Myocyte (in vitro differentiated cells): Measurements from ENCODE around the gene MARCO. TPM values are rescaled to one million over a fixed set of nuclear protein-coding genes. Genes with fewer than 3 reads are reported as not detected.

Experiments used
- DNase-seq: peaks from one replicate; pipeline ENCODE4 v3.0.0-alpha.2; 2012; ENCODE audit warnings: low read depth
- polyA plus RNA-seq: library from polyadenylated mRNA; unstranded; fragments of >200 nt; gene quantifications from one replicate; pipeline ENCODE4 v1.2.1, GENCODE V29; 2012; ENCODE audit warnings: missing spikeins
- total RNA-seq: library from RNA; depleted of rRNA; stranded (reverse); fragments of >200 nt; gene quantifications from 2 replicates; pipeline ENCODE4 v1.2.3, GENCODE V29; 2014

MARCO gene, protein sequence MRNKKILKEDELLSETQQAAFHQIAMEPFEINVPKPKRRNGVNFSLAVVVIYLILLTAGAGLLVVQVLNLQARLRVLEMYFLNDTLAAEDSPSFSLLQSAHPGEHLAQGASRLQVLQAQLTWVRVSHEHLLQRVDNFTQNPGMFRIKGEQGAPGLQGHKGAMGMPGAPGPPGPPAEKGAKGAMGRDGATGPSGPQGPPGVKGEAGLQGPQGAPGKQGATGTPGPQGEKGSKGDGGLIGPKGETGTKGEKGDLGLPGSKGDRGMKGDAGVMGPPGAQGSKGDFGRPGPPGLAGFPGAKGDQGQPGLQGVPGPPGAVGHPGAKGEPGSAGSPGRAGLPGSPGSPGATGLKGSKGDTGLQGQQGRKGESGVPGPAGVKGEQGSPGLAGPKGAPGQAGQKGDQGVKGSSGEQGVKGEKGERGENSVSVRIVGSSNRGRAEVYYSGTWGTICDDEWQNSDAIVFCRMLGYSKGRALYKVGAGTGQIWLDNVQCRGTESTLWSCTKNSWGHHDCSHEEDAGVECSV
- not detected in 2 replicates for total RNA-seq
- not detected for polyA plus RNA-seq

DNA sequence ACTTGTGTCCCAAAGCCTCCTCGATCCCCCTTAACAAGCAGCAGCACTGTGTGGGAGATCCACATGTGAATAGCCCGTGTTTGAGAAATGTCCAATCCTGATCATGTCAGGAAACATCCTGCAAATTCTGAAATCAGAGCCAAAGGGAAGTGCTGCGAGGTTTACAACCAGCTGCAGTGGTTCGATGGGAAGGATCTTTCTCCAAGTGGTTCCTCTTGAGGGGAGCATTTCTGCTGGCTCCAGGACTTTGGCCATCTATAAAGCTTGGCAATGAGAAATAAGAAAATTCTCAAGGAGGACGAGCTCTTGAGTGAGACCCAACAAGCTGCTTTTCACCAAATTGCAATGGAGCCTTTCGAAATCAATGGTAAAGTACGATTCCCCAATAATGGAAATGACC is at the start of gene MARCO:
TSS of gene MARCO (plus strand) at position 164 of the 400 bp plus-strand sequence. CDS start at position 271, 107 bp downstream.
- no peak for DNase-seq

DNA sequence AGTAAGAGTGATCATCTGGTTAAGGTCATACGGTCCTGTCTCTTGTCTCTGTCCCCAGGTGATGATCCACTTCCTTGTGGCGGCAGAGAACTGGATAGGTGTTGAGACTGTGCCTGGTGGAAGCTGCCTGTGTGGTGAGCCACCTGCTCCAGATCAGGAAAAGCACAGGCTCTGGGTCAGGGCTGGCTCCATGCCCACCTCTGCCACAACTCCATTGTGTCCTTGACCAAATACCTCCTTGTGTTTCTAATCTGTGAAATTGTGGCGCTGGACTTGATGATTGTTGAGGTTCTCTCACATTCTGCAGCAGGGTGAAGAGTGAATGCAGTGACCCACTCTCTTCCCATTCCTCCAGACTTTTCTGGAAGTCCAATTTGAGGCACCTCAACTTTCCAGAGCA is 48.9 kb upstream of the MARCO start:
- no peak for DNase-seq

DNA sequence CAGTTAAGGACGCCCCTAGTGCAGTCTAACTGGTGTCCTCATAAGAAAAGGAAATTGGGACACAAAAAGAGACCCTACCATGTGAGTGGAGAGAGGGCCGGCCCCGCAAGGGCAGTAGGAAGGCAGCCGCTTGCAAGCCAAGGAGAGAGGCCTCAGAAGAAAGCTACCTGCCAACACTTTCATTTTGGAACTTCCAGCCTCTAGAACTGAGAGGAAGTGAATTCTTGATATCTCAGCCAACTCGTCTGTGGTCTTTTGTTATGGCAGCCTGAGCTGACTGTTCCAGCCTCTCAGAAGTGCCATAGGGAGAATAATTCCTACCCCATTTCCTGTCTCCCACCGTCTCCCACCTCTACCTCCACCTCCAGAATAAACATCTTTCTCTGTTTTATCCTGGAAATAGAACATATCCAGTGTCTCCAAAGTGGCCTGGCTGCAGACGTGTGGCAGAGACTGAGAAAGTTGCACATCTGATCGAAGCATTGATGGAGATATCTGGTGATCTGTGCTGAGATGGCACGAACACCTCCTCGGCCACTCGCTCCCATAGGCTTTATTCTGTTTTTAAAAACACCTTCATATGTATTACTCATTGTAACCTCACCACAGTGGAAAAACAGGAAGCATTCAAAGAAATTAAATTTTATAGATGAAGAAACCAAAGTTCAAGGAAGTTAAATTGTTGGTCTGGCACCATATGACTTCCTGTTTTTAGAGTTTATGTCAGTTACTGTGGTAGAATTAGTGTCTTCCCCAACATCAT is 39.5 kb upstream of the MARCO start:
- no peak for DNase-seq

DNA sequence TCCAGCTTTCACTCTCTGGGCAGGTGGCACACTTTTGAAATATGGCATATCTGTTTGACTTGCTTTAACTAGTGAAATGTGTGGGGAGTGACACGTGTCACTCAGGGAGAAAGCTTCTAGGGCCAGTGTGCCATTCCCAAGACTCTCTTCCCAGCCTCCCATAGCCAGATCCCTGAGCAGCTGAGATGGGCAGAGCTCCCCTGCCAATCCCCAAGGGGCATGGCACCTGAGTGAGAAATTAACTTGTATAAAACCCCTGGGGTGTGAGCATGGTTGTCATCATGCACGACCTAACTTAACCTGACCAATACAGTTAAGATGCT is 39.0 kb upstream of the MARCO start:
- DNase-seq, result no peak

DNA sequence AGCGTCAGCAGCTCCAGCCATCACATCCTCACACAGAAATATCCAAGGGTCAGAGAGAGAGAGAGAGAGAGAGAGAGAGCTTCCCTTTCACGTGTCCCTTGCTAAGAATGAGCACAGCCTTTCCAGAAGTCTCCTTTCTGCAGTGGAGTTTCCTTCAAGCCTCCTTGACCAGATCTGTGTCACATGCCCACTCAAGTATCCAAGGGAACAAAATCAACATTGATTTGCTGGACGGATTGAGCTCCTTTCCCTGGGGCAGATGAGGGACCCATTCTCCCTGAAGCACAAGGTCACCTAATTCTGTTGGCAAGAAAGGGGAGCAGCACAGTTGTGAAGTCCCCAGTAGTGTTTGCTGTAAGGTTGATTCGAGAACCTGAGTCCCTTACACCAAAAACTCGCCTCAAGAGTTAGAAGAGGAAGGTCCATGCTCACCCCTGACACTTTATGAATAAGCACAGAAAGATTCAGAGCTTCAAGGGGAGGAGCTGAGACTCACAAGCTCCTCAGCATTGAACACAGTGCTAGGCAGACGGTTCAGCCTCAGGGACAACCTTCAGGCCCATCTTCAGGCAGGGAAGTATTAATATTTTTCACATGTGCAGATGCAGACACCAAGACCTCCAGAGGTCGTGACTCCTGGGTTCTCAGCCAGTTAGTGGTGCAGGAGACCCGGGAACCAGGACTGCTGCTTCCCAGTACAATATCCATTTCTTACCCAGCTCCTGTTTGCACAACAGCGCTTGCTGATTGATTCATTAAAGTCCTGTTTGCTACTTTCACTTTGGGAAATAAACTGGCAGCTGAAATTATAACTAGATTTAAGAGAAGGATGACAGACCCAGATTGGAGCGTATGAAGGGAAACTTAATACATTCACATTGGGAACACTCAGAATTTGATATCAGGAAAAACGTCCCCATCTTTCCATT is 38.2 kb upstream of the MARCO start:
- DNase-seq, result no peak

DNA sequence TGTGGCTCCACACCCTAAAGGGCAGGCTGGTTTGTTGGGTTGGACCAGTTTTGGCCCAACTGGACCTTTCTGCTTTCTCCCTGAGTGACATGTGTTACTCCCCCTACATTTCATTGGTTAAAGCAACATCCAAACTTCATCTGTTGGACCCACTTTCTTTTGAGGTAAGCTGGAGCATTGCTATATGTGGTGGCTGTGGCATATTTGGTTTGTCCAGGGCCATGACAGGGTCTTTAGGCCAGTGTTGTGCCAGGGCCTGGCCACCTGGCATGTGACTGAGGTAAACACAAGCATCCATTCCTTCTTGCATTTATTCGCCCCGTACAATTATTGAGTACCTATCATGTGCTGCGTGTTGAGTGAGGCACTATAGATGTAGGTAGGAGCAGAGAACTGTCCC is 36.8 kb upstream of the MARCO start:
- no peak for DNase-seq

DNA sequence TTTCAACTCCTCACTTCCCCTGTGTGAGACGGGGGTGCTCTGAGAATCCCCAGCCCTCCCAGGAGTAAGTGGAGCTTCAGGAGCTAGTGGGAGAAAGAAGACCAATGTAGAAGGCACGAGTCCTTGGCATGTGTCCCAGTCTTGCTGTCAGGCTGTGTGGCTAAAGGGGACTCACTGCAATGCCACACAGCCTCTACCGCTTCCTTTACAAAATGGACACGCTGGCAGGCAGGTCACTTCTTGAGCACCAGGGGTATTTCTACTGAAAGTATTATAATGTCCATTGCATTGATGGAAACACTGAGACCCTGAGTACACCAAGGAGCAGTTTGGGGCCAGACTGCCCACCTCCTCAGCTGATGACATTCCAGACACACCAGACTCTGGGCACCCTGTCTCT is 35.8 kb upstream of the MARCO start:
- no peak for DNase-seq

DNA sequence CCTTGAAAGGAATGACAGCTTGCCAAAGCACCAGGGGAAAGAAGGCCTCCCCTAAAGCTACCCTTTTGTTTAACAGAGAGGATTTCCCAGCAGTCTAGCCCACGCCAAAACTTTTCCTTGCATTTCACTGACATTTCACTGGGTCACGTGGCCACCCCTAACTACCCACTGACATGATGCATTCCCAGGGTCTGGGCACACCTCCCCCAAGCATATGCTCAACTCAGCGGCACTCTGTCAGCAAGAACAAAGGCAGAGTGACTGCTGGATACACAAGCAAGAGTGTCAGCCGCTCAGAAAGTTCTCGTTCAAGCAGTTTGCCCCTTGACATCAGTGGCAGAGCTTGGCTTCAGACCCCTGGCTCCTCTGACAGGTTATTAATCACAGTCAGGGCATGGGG is 34.2 kb upstream of the MARCO start:
- DNase-seq, result no peak

DNA sequence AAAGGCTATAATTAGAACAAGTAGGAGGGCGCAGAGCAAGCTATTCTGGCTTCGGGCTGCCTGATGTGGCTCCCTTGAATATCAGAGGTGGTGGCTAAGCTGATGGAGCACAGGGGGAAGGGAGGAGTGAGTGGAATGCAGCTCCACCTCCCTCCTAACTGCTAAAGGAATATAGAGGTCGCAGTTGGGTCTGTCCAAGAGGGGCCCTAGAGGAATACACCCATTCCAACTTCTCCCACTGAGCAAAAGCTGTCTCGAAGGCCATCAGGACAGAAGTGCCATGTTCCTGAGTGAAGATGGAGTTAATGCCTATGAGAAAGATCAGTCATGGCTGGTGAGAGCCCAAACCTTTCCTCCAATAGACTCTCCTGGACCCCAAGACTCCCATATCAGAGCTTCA is 32.8 kb upstream of the MARCO start:
- no peak for DNase-seq

DNA sequence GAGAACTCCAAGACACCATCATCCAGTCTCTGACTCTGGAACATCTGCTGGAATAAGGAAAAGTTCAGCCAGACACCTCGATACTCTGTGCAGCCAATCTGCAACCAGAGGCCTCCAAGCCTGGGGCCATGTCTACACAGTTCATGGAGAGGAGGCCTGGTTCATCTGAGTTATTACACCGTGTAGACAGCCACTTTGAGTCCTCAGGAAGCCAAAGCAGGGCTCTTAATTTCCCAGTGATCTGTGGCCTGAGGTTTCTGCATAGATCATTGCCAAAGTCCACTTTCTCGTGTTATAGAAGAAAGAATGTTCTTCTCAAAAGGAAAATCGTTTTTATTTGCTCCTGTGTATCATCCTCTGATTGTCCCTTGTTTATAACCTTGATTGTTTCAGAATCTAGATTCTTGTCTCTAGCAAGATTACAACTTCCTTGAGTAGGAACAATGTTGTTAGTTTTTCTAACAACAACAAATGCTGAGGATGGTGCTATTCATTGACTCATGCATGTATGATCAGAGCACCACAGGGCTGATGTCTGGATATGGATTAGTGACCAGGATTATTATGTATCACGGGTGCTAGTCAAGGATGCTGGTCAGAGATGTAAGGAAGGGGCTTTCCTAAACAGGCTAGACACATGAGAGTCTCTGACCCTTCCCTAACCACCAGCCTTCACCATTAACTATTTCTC is 30.7 kb upstream of the MARCO start:
- DNase-seq, result no peak

DNA sequence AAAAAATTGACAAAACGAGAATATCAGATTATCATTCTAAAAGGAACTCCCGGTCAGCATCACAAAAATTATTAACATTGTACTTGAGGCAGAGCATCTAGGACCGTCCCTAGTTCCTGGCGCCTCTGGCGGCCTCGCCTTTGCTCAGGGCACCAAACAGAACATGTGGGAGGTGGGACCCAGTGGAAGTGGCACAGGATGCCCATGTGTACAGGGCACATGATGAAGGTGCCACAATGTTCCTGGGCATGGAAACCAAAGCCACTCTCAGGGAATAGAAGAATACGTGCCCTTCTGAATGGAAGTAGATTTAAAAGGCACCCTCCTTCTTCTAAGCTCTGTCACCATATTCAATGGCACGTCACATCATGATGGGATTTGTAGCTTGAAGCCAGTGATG is 30.1 kb upstream of the MARCO start:
- DNase-seq, result no peak

DNA sequence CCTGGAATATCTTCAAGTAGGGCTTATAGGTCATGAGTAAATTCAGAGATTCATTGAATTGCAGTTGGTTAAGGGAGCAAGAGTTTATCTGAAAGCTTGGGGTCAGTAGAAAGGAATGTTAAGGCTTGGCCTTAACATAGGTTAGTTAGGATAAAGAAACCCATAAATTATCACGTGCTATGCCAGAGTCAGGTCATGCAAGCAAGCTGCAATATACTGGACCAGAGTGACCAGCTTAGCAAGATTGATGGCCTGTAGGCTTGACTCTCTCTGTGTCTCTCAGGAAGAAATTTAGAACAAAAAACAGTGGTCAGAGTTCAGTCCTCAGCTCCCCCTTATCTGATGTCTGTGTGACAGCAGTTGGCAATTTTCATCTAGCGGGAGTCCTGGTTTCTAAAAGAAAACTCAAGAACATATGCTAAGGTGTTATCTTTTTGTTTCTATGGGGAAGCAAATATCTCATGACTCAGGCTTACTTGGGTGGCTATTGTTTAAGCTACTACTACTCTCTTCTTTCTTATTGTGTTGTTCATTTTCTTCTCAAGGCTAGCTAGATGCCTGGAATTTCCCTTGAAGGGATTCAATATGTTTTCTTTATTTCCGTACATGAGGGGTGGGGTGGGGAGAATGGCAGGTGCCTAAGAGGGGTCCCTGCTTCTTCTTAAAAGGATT is 28.7 kb upstream of the MARCO start:
- DNase-seq, result no peak

DNA sequence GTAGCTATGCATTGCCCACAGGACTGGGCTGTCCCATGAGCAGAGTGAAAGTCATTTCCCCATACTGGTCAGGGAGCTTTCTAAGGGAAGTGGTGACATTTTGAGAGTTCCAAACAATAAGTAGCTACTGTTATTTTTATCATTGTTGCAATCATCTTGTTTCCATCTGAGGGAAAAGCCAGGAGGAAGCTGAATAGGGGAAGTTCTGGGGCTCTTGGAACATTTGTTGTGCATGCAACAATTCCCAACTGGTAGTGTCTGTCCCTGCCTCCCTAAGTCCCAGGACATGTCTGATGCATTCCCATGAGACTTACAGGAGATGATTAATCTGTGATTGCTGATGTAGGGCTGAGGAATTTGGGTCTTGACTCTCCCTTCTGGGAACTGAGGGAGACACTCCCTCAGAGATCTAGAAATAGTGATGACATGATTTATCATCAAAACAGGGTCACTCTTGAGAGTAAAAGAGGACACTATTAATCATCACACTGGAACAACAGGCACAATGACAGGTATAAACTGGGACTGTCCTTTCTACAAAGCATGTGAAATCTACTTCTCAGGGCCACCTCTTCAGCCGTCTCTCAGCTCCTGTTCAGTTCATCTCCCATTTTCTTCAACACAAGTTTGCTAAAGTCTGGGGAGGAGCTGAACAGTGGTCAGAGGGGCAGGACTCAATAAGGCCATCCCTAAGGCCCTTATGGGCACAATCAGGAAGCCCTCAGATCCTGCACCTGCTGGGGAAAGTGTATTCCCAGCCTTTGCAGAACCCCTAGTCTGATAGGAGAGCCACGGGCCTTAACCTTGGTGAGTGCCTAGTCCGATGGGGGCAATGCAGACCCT is 28.0 kb upstream of the MARCO start:
- peak; percentile 31 for DNase-seq

DNA sequence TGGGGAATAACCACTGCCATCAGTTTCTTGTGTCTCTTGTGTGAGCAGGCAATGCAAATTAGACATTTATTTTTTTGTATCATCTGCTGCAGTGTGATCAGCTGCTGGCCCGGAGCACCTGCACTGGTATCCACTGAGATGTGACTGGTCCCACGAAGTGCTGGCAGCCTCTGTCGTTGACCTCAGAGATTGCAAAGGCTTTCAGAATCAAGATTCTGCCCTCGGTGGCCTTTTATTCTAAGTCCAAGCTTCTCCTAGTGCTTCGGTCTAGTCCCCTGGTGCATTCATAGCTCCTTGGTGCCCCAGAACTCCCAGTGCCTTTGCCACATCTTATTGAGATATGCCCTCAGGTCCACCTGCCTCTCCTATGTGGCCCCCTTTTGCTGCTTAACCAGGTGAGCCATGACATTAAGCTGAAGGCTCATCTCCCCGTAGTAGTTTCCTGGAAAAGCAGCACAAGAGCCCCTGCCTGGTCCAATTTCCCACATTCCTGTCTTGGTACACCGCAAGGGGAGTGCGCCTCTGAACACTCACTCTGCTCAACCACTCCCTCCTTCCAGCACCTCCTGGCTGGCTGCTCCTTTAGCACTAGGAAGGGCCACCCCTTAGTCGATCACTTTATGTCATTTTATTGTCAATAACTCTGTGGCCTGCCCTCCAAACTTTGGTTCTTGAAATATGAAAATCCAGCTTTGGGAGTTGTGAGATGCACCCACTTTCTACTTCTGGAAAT is 27.1 kb upstream of the MARCO start:
- DNase-seq, result no peak

DNA sequence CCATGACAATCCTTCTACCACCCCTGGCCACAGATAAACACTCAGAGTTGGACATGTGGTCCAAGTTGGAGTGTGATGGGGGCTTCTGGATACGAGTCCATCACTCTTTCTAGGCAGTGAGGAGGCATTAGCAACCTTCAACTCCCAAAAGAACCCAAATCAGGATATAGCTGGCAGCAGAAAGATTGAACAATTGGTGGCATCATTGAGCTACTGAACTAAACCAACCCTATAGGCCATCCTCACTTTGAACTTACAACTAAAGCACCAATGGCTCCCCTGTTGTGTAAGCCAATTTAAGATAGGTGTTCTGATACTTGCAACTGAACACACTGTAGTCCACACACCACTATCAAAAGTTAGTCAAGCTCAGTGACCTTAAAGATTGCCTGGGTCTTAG is 24.0 kb upstream of the MARCO start:
- DNase-seq, result no peak

DNA sequence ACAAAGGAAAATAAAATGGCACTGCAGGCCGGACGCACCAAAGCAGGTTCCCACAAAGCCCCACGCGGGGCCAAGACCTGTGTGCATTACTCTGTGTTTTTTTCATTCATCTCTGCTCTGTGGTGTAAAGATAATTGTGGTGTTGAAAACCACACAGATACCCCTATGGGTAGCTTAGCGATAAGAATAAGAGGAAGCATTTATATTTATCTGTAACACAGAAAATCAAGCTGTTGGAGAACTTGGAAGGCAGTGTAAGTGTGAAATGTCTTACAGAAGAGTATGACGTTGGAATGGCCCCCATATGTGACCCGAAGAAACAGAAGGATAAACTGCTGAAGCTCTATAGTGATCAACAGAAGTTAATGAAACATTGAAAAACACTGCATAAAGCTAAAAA is 20.3 kb upstream of the MARCO start:
- DNase-seq, result no peak

DNA sequence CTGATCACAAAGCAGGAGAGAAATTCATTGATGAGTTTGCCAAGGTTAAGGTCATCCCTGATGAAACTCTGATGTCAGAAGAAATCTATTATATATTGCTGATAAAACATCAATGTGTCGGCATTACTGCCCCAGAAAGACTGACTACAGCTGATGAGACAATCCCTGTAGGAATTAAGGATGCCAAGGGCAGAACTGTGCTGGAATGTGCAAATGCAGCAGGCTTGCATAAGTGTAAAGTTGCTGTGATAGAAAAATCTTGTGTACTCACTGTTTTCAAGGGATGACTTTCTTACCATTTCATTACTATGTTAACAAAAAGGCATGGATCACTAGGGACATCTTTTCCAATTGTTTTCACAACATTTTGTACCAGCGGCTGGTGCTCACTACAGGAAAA is 19.7 kb upstream of the MARCO start:
- no peak for DNase-seq

DNA sequence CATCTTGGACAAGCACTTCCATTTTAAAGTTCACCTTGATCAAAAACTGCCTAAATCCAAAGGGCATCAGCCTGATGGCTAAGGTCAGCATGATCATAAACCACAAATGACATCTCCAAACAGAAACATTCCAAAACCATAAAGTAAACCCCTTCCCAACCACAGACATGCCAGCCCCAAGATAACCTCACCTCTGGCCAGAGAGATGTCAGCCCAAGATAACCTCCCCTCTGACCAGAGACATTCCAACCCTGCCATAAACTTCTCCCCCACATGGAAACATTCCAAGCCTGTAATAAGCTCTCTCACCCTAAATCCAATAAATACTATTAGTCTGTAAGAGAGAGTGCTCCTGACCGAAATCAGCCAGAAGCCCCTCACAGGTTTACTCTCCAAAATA is 18.6 kb upstream of the MARCO start:
- peak; percentile 16 for DNase-seq

DNA sequence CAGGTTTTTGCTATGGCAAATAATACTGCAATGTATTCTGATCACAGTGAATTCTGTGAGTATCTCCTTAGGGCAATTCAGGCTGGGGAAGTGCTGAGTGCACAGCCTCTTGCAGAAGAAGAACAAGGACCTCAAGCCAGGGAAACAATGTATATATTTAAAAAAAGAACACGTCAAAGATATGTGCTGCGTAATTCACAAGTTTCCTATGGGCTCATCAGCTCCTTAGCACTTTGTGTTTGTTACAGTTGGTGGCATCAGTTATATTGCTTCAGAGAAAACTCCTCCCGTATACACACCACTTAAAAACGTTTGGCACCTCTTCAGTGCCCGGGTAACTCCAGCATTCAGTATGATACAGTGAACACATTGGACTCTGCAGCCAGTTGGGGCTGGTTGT is 16.5 kb upstream of the MARCO start:
- no peak for DNase-seq
